HUES48 (cell line): ENCODE results near the gene NOD2.
A peak's percentile ranks its signal among the peaks of the same experiment; 100 is the strongest.

ENCODE experiments used
- H3K27ac ChIP-seq: one replicate; pipeline ENCODE4 v1.7.0; 2013; ENCODE audit warnings: low read depth, low read length, inconsistent platforms
- H3K27me3 ChIP-seq: 2 replicates; pipeline ENCODE4 v1.6.1; 2013; ENCODE audit warnings: mild to moderate bottlenecking, low read length; ENCODE audit not compliant: control insufficient read depth, insufficient read depth
- H3K36me3 ChIP-seq: 2 replicates; pipeline ENCODE4 v1.6.1; 2013; ENCODE audit warnings: low read length; ENCODE audit not compliant: control insufficient read depth, insufficient read depth
- H3K4me1 ChIP-seq: 2 replicates; pipeline ENCODE4 v1.6.1; 2013; ENCODE audit warnings: mild to moderate bottlenecking, low read length; ENCODE audit not compliant: control insufficient read depth, insufficient read depth
- H3K4me3 ChIP-seq: 2 replicates; pipeline ENCODE4 v1.5.1; 2013; ENCODE audit warnings: mild to moderate bottlenecking, low read depth, low read length
- H3K9ac ChIP-seq: 2 replicates; pipeline ENCODE4 v1.6.1; 2013; ENCODE audit warnings: mild to moderate bottlenecking, low read depth, low read length, moderate library complexity
- H3K9me3 ChIP-seq: 2 replicates; pipeline ENCODE4 v1.6.1; 2013; ENCODE audit warnings: low read length; ENCODE audit not compliant: control insufficient read depth, insufficient read depth

Gene NOD2

DNA sequence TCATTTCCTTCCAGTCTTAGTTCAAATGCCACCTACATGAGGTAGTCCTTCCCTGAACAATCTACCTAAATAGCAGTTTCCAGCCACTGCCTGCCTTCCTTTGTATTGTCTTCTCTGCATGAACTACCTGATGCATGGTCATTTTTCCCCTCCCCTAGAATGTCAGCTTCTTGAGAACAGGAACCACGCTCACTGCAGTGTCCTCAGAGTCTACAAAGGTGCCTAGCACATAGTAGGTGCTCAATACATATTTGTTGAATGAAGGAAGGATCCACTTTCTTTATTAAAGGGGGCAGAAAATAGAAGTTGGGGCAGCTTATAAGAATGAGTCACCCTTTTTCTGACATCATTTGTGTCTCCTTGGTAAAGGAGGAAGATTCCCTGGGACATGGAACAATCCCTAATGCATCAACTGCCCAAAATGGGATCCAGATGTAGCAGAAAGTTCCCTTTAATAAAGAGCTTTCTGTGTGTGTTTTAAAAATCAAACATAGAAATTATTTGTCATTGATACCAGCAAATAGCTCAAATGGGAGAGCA is 44.1 kb downstream of the NOD2 start:
- Histone ChIP-seq H3K4me3 (no peak overlapping the region), H3K9me3 (no peaks in the 10 kb centered on the region), H3K27me3 (no peaks in the 10 kb centered on the region), H3K4me1 (0 out of 2 replicates have a peak, but pooled peaks cover 3% of the 10 kb centered on the region), H3K27ac (no peak overlapping the region), H3K9ac (no peak overlapping the region), H3K36me3 (no peaks in the 10 kb centered on the region)

DNA sequence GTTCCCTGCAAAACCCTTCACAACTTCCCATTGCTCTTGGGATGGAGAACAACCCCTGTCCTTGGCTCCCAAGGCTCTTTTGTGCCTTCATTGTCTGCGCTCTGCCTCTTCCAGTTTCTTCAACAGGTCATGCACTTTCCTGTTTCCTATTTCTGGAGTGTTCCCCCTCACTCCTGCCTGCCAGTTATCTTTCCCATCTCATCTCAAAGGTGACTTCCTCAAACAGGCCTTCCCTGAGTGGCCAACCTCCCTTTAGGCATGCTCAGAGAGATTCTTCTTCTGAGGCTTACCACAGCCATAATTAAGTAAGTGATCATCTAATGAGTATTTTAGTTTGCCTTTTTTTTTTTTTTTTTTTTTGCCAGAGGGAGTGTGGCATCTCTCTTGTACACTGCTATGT is 45.6 kb downstream of the NOD2 start:
- Histone ChIP-seq H3K4me1 (peaks cover 15% of the 10 kb centered on the region), H3K9ac (no peak overlapping the region), H3K27me3 (no peaks in the 10 kb centered on the region), H3K36me3 (no peaks in the 10 kb centered on the region), H3K4me3 (no peak overlapping the region), H3K27ac (no peak overlapping the region), H3K9me3 (no peaks in the 10 kb centered on the region)

DNA sequence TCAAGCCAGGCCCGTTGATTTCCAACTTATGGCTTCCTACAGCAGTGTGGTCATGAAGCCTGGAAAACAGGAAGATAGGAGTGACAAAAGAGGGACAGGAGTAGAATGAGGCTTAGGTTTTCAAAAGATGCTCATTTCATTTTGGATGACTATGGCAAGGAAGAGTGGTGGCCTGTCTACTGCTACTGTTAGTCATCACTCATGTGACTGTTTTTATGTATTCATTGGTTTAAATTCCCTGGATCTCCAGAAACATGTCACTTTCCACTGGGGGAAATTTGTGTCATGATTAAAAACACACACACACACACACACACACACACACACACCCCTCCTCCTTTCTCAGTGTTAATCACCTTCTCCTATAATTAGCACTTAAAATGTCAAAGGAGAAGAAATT is 47.3 kb downstream of the NOD2 start:
- no peak overlapping the region for H3K27ac ChIP-seq

DNA sequence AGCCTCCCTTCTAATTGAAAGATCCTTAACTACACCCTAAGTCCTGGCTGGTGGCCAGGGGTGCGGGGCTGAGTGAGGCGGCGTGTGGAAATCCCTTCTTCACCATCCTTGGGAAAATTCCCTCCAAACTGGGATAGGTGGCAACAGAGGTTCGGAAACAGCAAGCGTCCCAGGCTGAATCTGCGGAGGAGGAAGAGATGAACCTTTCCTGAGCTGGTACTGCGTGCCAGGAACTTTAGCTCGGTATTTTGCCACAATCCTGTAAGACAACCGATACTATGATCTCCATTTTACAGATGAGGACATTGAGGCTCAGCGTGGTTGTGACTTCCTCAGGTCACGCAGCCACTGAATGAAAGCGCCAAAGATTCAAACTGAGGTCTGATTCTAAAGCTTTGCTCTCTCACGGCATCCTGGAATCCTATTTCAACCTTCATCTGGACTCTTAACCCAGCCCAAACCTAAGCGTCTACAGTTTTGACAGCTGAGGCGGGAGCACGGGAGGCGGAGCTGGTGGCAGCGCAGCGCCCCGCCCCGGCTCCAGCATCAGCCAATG is 47.9 kb downstream of the NOD2 start:
- Histone ChIP-seq H3K9ac (no peak overlapping the region), H3K9me3 (no peaks in the 10 kb centered on the region), H3K27ac (no peak overlapping the region), H3K36me3 (no peaks in the 10 kb centered on the region), H3K4me1 (peaks cover 33% of the 10 kb centered on the region), H3K27me3 (no peaks in the 10 kb centered on the region), H3K4me3 (peak overlapping the region; percentile 66)

More for the DNA sequence above, 47.3 kb downstream of the NOD2 start:
- no peak overlapping the region for H3K9ac ChIP-seq
- no peaks in the 10 kb centered on the region for H3K9me3 ChIP-seq
- peaks cover 33% of the 10 kb centered on the region for H3K4me1 ChIP-seq
- H3K27me3 ChIP-seq: no peaks in the 10 kb centered on the region
- H3K4me3 ChIP-seq: no peak overlapping the region
- no peaks in the 10 kb centered on the region for H3K36me3 ChIP-seq

DNA sequence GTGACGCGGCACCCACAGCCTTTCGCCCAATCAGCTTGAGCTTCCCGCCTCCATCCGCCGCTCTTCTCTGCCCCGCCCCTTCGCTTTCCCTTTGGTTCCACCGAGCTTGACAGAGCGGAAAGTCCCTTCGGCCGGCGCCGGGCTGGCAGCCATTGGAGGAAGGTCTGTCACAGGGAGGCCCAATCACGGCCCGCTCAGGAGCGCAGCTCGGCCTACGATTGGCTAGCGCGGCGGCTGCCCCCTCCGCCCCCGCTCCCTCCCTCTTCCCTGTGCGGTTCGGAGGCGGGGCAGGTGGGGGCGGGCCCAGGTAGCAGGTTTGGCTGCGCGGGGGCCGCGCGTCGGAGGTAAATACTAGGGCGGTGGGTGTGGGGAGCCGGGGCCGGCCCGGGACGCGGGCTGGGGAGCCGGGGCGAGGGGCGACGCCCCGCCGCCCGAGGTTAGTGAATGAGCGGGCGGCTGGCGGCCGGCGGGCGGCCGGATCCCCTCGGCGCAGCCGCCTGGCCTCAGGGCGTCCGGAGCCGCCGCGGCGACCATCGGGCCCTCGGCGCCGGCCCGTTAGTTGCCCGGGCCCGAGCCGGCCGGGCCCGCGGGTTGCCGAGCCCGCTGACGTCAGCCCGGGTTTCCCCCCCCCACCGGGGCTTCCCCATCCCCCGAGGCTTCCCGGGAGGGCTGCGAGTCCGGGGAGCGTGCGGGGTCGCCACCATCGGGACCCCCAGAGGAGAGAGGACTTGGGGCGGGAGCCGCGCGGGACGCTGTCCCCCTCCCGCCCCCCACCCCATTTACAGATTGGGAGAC is 48.6 kb downstream of the NOD2 start, which contains the start of gene CYLD:
CYLD (plus strand) TSS at position 306 of the 795 bp plus-strand sequence. CDS start 7,613 bp downstream, outside the sequence.
- Histone ChIP-seq H3K9me3 (no peaks in the 10 kb centered on the region), H3K9ac (no peak within 1 kb of the TSS; the same call in 1 of the 2 replicates), H3K27me3 (no peaks in the 10 kb centered on the region), H3K27ac (peak within 1 kb of the TSS; percentile 61), H3K36me3 (no peaks in the 10 kb centered on the region), H3K4me1 (peaks cover 33% of the 10 kb centered on the region), H3K4me3 (peak within 1 kb of the TSS; percentile 82)

DNA sequence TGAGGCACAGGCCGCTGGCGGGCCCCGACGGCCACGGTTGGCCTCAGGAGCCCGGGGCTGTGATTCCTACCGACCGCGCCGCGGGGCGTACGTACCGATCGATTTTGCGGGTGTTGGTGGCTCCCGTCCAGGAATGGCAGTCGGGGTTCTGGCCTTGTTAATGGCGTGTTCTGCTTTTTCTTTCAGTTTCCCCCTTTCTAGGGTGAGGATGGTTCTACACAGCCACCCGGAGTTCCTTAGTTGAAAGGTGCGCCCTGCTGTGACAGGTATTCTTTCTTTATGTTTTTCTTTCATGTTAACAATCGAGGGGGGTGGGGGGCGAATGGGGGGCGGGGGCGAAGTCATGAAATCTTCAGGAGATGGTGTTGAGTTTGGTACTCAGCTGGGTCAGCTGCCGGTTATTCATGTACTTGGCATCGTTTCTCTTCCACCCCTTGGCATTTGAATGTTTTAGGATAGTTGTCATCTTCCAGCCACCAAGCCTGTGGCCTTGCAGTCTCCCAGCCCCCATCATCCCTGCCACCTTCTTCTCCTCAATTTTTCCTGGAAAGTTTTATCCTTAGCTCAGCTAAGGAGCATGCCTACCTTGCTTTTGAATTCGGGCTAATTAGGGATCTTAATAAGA is 49.3 kb downstream of the NOD2 start:
- no peaks in the 10 kb centered on the region for H3K27me3 ChIP-seq
- H3K4me3 ChIP-seq: peak overlapping the region; percentile 82
- no peaks in the 10 kb centered on the region for H3K36me3 ChIP-seq
- H3K9ac ChIP-seq: no peak overlapping the region; the same call in 1 of the 2 replicates
- peaks cover 39% of the 10 kb centered on the region for H3K4me1 ChIP-seq
- H3K9me3 ChIP-seq: no peaks in the 10 kb centered on the region
- peak overlapping the region; percentile 61 for H3K27ac ChIP-seq

DNA sequence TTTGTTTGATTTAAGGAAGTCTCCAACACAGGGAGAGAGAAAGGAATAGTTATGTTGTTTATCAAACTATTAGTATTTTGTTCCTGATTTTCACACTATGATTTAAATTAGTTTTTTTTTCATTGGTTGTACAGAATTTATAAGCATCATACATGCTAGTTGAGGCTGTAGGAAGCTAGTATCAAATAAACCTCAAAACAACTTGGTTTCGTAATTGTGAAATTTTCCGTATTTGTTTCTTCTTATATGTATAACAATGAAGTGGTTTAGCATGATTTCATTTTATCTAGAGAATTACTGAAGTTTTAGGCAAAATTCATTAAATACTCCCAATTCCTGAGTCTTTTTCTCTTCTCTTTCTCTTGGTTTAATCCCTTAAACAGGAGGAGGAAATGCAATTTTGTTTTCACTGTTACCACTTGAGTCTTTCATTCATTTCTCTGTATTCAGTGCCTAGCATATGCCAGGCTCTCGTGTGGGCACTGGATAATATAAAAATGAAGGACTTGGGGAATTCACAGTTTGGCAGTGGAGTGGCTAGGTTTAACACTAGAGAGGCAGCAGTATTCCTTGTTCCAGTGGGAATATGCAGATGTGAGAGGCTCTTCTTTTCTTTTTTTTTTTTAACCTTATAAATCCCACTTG is 50.3 kb downstream of the NOD2 start:
- Histone ChIP-seq H3K27me3 (no peaks in the 10 kb centered on the region), H3K36me3 (no peaks in the 10 kb centered on the region), H3K4me3 (peak overlapping the region; percentile 82; the same call in 1 of the 2 replicates), H3K27ac (peak overlapping the region; percentile 56), H3K9me3 (no peaks in the 10 kb centered on the region), H3K4me1 (peaks cover 41% of the 10 kb centered on the region), H3K9ac (no peak overlapping the region)

DNA sequence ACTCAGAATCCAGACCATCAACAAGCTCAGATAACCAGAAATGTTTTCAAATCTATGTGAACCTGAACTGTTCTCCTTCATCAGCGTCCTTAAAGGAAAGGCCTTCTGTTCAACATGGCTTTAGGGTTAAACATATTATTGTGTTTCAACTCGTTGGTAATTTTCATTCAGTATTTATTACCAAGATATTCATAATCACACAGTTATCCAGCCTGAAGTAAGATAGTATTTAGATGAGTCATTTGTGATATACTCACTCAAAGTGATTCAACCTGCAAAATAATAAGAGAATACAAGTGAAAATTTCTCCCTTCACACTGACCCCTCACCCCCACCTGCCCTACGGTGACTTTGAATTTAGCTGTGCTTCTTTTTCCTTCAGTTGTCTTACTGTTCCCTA is 51.5 kb downstream of the NOD2 start:
- H3K9me3 ChIP-seq: no peaks in the 10 kb centered on the region
- H3K4me3 ChIP-seq: no peak overlapping the region; the same call in 1 of the 2 replicates
- H3K27me3 ChIP-seq: no peaks in the 10 kb centered on the region
- peaks cover 41% of the 10 kb centered on the region for H3K4me1 ChIP-seq
- no peak overlapping the region for H3K27ac ChIP-seq
- H3K9ac ChIP-seq: no peak overlapping the region
- peaks cover under 1% of the 10 kb centered on the region; the same call in 1 of the 2 replicates for H3K36me3 ChIP-seq

DNA sequence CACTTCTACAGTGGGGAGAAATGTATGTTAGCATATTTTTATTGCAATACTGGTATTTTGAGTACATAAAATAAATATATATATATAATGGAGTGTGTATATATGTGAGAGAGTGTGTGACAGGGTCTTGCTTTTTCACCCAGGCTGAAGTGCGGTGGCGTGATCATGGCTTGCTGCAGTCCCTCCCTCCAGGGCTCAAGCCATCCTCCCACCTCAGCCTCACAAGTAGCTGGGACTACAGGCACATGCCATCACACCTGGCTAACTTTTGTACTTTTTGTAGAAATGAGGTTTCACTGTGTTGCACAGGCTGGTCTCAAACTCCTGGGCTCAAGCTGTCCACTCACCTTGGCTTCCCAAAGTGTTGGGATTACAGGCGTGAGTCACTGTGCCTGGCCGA is 52.5 kb downstream of the NOD2 start:
- no peak overlapping the region for H3K4me3 ChIP-seq
- H3K9me3 ChIP-seq: no peaks in the 10 kb centered on the region
- H3K27ac ChIP-seq: no peak overlapping the region
- no peaks in the 10 kb centered on the region for H3K27me3 ChIP-seq
- H3K36me3 ChIP-seq: peaks cover 7% of the 10 kb centered on the region; the same call in 1 of the 2 replicates
- no peak overlapping the region for H3K9ac ChIP-seq
- H3K4me1 ChIP-seq: peaks cover 41% of the 10 kb centered on the region

DNA sequence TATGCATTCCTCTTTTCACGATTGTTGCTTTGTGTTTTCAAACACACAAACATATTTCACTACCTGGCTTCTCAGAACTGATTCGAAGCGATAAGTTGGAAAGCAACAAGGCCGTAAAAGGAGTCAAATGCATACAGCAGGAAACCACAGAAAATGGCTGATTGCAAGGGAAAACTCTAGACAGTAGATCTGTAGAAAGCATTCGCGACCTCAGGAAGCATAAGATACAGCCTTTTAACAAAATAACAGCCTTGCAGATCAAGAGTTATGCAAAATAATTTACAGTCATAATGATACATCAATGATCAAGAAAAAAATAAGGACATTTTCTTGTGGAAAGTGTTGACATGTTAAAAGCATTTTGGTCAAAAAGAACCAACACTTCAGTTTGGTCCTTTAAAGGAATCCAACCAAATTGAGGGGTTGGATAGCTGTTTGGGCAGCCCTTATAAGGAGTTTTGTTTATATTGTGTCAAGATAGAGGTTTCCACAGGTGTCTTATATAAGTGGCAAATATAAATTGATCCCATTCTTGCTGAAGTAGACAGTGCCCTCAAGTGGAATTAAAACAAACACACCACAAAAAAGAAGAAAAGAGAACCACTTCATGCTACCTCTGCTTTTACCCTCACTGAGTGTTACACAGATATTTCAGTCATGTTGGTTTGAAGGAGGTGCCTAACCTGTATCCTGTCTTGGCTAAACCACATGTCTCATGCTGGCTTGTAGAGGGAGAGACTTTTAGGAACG is 54.0 kb downstream of the NOD2 start:
- no peak overlapping the region for H3K27ac ChIP-seq
- no peaks in the 10 kb centered on the region for H3K9me3 ChIP-seq
- peaks cover 38% of the 10 kb centered on the region for H3K4me1 ChIP-seq
- no peak overlapping the region for H3K9ac ChIP-seq
- no peaks in the 10 kb centered on the region for H3K27me3 ChIP-seq
- H3K4me3 ChIP-seq: no peak overlapping the region
- peaks cover 8% of the 10 kb centered on the region; the same call in 1 of the 2 replicates for H3K36me3 ChIP-seq
